ENCODE results near the gene ATP1B3. TPM values are rescaled to one million over a fixed set of nuclear protein-coding genes. Genes with fewer than 3 reads are reported as not detected.
"Not testable (repeated sequence)": the region's sequence is repeated elsewhere in the genome, so short reads cannot be mapped to it uniquely, and the experiment has no call there.

The ATP1B3 gene
- total and polyA plus RNA-seq, 4 donors = 106 to 291 (median 194) TPM

GRCh38 chr3:141894524-141895176 is 18.2 kb downstream of the ATP1B3 start:
- H3K36me3 ChIP-seq (ENCODE audit: control insufficient read depth, insufficient read depth, low read length) = no peaks in the 10 kb centered on the region
- H3K27ac ChIP-seq (ENCODE audit: low read depth, low read length) = no peak overlapping the region
- H3K27me3 ChIP-seq (ENCODE audit: control insufficient read depth, insufficient read depth, low read length) = no peaks in the 10 kb centered on the region
- WGBS (ENCODE audit: insufficient coverage) = 77% methylated on average over 4 of the region's 5 CpGs
- no peaks in the 10 kb centered on the region for H3K9me3 ChIP-seq (ENCODE audit: control insufficient read depth, insufficient read depth, low read length)
- no peaks in the 10 kb centered on the region for H3K4me1 ChIP-seq (ENCODE audit: control insufficient read depth, insufficient read depth, low read length)
- H3K4me3 ChIP-seq (ENCODE audit: low read depth, low read length) = no peak overlapping the region
- no peak for DNase-seq (ENCODE audit: low read depth in 4 of 6, low spot score in 6 of 6)

- Histone ChIP-seq H3K4me3 (ENCODE audit: low read depth, low read length) (no peak overlapping the region), H3K9me3 (ENCODE audit: control insufficient read depth, insufficient read depth, low read length) (no peaks in the 10 kb centered on the region), H3K27me3 (ENCODE audit: control insufficient read depth, insufficient read depth, low read length) (no peaks in the 10 kb centered on the region), H3K36me3 (ENCODE audit: control insufficient read depth, insufficient read depth, low read length) (no peaks in the 10 kb centered on the region), H3K4me1 (ENCODE audit: control insufficient read depth, insufficient read depth, low read length) (no peaks in the 10 kb centered on the region), H3K27ac (ENCODE audit: low read depth, low read length) (no peak overlapping the region)
- no peak for DNase-seq (ENCODE audit: low read depth in 4 of 6, low spot score in 6 of 6)
- WGBS (ENCODE audit: insufficient coverage) = no CpG with 5 or more reads among the region's 3 CpGs
Measured at GRCh38 chr3:141895731-141896130, 19.3 kb downstream of the ATP1B3 start.

GRCh38 chr3:141898908-141899307 is 22.5 kb downstream of the ATP1B3 start:
- Histone ChIP-seq H3K27me3 (ENCODE audit: control insufficient read depth, insufficient read depth, low read length) (no peaks in the 10 kb centered on the region), H3K27ac (ENCODE audit: low read depth, low read length) (no peak overlapping the region), H3K9me3 (ENCODE audit: control insufficient read depth, insufficient read depth, low read length) (no peaks in the 10 kb centered on the region), H3K4me1 (ENCODE audit: control insufficient read depth, insufficient read depth, low read length) (no peaks in the 10 kb centered on the region), H3K36me3 (ENCODE audit: control insufficient read depth, insufficient read depth, low read length) (peaks cover 2% of the 10 kb centered on the region), H3K4me3 (ENCODE audit: low read depth, low read length) (no peak overlapping the region)
- DNase-seq (ENCODE audit: low read depth in 4 of 6, low spot score in 6 of 6) = no peak
- WGBS (ENCODE audit: insufficient coverage) = no CpG with 5 or more reads among the region's 1 CpG

- WGBS (ENCODE audit: insufficient coverage) = 96% methylated on average over 3 of the region's 3 CpGs
- no peaks in the 10 kb centered on the region for H3K27me3 ChIP-seq (ENCODE audit: control insufficient read depth, insufficient read depth, low read length)
- H3K27ac ChIP-seq (ENCODE audit: low read depth, low read length) = no peak overlapping the region
- no peak for DNase-seq (ENCODE audit: low read depth in 4 of 6, low spot score in 6 of 6)
- no peak overlapping the region for H3K4me3 ChIP-seq (ENCODE audit: low read depth, low read length)
- no peaks in the 10 kb centered on the region for H3K9me3 ChIP-seq (ENCODE audit: control insufficient read depth, insufficient read depth, low read length)
- H3K4me1 ChIP-seq (ENCODE audit: control insufficient read depth, insufficient read depth, low read length) = no peaks in the 10 kb centered on the region
- peaks cover 7% of the 10 kb centered on the region for H3K36me3 ChIP-seq (ENCODE audit: control insufficient read depth, insufficient read depth, low read length)
Measured at GRCh38 chr3:141900343-141900742, 23.9 kb downstream of the ATP1B3 start.

- no peaks in the 10 kb centered on the region for H3K9me3 ChIP-seq (ENCODE audit: control insufficient read depth, insufficient read depth, low read length)
- H3K36me3 ChIP-seq (ENCODE audit: control insufficient read depth, insufficient read depth, low read length) = peaks cover 11% of the 10 kb centered on the region
- H3K4me3 ChIP-seq (ENCODE audit: low read depth, low read length) = no peak overlapping the region
- no peak overlapping the region for H3K27ac ChIP-seq (ENCODE audit: low read depth, low read length)
- DNase-seq (ENCODE audit: low read depth in 4 of 6, low spot score in 6 of 6) = no peak
- H3K27me3 ChIP-seq (ENCODE audit: control insufficient read depth, insufficient read depth, low read length) = no peaks in the 10 kb centered on the region
- H3K4me1 ChIP-seq (ENCODE audit: control insufficient read depth, insufficient read depth, low read length) = no peaks in the 10 kb centered on the region
- WGBS (ENCODE audit: insufficient coverage) = no CpG with 5 or more reads among the region's 2 CpGs
Measured at GRCh38 chr3:141901914-141902313, 25.5 kb downstream of the ATP1B3 start.

- DNase-seq (ENCODE audit: low read depth in 4 of 6, low spot score in 6 of 6) = no peak
- no peak overlapping the region for H3K4me3 ChIP-seq (ENCODE audit: low read depth, low read length)
- H3K27ac ChIP-seq (ENCODE audit: low read depth, low read length) = no peak overlapping the region
- H3K27me3 ChIP-seq (ENCODE audit: control insufficient read depth, insufficient read depth, low read length) = no peaks in the 10 kb centered on the region
- no peaks in the 10 kb centered on the region for H3K9me3 ChIP-seq (ENCODE audit: control insufficient read depth, insufficient read depth, low read length)
- no CpG with 5 or more reads among the region's 4 CpGs for WGBS (ENCODE audit: insufficient coverage)
- peaks cover 15% of the 10 kb centered on the region for H3K36me3 ChIP-seq (ENCODE audit: control insufficient read depth, insufficient read depth, low read length)
- no peaks in the 10 kb centered on the region for H3K4me1 ChIP-seq (ENCODE audit: control insufficient read depth, insufficient read depth, low read length)
Measured at GRCh38 chr3:141904203-141904602, 27.8 kb downstream of the ATP1B3 start.

GRCh38 chr3:141905129-141905528 is 28.7 kb downstream of the ATP1B3 start:
- no peak overlapping the region for H3K4me3 ChIP-seq (ENCODE audit: low read depth, low read length)
- H3K27ac ChIP-seq (ENCODE audit: low read depth, low read length) = no peak overlapping the region
- no peaks in the 10 kb centered on the region for H3K27me3 ChIP-seq (ENCODE audit: control insufficient read depth, insufficient read depth, low read length)
- H3K4me1 ChIP-seq (ENCODE audit: control insufficient read depth, insufficient read depth, low read length) = no peaks in the 10 kb centered on the region
- DNase-seq (ENCODE audit: low read depth in 4 of 6, low spot score in 6 of 6) = no peak
- WGBS (ENCODE audit: insufficient coverage) = 93% methylated on average over 1 of the region's 2 CpGs
- H3K9me3 ChIP-seq (ENCODE audit: control insufficient read depth, insufficient read depth, low read length) = no peaks in the 10 kb centered on the region
- peaks cover 15% of the 10 kb centered on the region for H3K36me3 ChIP-seq (ENCODE audit: control insufficient read depth, insufficient read depth, low read length)

GRCh38 chr3:141909408-141909807 is 33.0 kb downstream of the ATP1B3 start:
- no peak overlapping the region for H3K27ac ChIP-seq (ENCODE audit: low read depth, low read length)
- H3K36me3 ChIP-seq (ENCODE audit: control insufficient read depth, insufficient read depth, low read length) = peaks cover 16% of the 10 kb centered on the region
- H3K9me3 ChIP-seq (ENCODE audit: control insufficient read depth, insufficient read depth, low read length) = no peaks in the 10 kb centered on the region
- H3K4me3 ChIP-seq (ENCODE audit: low read depth, low read length) = no peak overlapping the region
- no peaks in the 10 kb centered on the region for H3K27me3 ChIP-seq (ENCODE audit: control insufficient read depth, insufficient read depth, low read length)
- H3K4me1 ChIP-seq (ENCODE audit: control insufficient read depth, insufficient read depth, low read length) = no peaks in the 10 kb centered on the region
- no peak for DNase-seq (ENCODE audit: low read depth in 4 of 6, low spot score in 6 of 6)

- H3K4me3 ChIP-seq (ENCODE audit: low read depth, low read length); H3K4me1 ChIP-seq (ENCODE audit: control insufficient read depth, insufficient read depth, low read length); H3K27ac ChIP-seq (ENCODE audit: low read depth, low read length); H3K27me3 ChIP-seq (ENCODE audit: control insufficient read depth, insufficient read depth, low read length); DNase-seq (ENCODE audit: low read depth in 4 of 6, low spot score in 6 of 6); H3K9me3 ChIP-seq (ENCODE audit: control insufficient read depth, insufficient read depth, low read length): not testable (repeated sequence)
- WGBS (ENCODE audit: insufficient coverage) = 100% methylated on average over 1 of the region's 4 CpGs
- H3K36me3 ChIP-seq (ENCODE audit: control insufficient read depth, insufficient read depth, low read length) = peaks cover 12% of the 10 kb centered on the region
Measured at GRCh38 chr3:141909986-141910385, 33.5 kb downstream of the ATP1B3 start.

- no CpG with 5 or more reads among the region's 1 CpG for WGBS (ENCODE audit: insufficient coverage)
- no peak overlapping the region for H3K4me3 ChIP-seq (ENCODE audit: low read depth, low read length)
- H3K27me3 ChIP-seq (ENCODE audit: control insufficient read depth, insufficient read depth, low read length) = no peaks in the 10 kb centered on the region
- H3K27ac ChIP-seq (ENCODE audit: low read depth, low read length) = no peak overlapping the region
- no peaks in the 10 kb centered on the region for H3K4me1 ChIP-seq (ENCODE audit: control insufficient read depth, insufficient read depth, low read length)
- peaks cover 10% of the 10 kb centered on the region for H3K36me3 ChIP-seq (ENCODE audit: control insufficient read depth, insufficient read depth, low read length)
- H3K9me3 ChIP-seq (ENCODE audit: control insufficient read depth, insufficient read depth, low read length) = no peaks in the 10 kb centered on the region
- peak in 4 of 6 donors; percentile 3 to 66 (median 34) for DNase-seq (ENCODE audit: low read depth in 4 of 6, low spot score in 6 of 6)
Measured at GRCh38 chr3:141913150-141913811, 36.8 kb downstream of the ATP1B3 start.

Data from spinal cord (tissue), 10 donors.